K562 (cell line): ENCODE results near the gene ACAP2. TPM values are rescaled to one million over a fixed set of nuclear protein-coding genes. Genes with fewer than 3 reads are reported as not detected.

Source experiments
- ARID3A ChIP-seq: IDR thresholded peaks from 2 replicates; pipeline ENCODE4 v1.6.1; 2012; ENCODE audit warnings: low read depth, low read length, improper control_type of control experiment, borderline replicate concordance
- BCL6 ChIP-seq: fragments of 250-450 bp; sonication (Bioruptor Pico); IDR thresholded peaks from 2 replicates; pipeline ENCODE4 v1.4.0; 2020
- BMI1 ChIP-seq: fragments of 150-350 bp; IDR thresholded peaks from 2 replicates; pipeline ENCODE4 v1.6.1; 2014; ENCODE audit warnings: low read length
- DMBX1 ChIP-seq: fragments of 250-450 bp; sonication (Bioruptor Pico); IDR thresholded peaks from 2 replicates; pipeline ENCODE4 v1.8.0; 2022; ENCODE audit warnings: inconsistent platforms, mild to moderate bottlenecking, moderate library complexity, borderline replicate concordance
- GATAD2B ChIP-seq: fragments of 450-650 bp; IDR thresholded peaks from 2 replicates; pipeline ENCODE4 v1.6.1; 2017; ENCODE audit warnings: mild to moderate bottlenecking, borderline replicate concordance
- IFI16 ChIP-seq: fragments of 250-450 bp; sonication (Bioruptor Pico); IDR thresholded peaks from 2 replicates; pipeline ENCODE4 v2.1.2; 2022; ENCODE audit warnings: mild to moderate bottlenecking, inconsistent platforms
- KHSRP ChIP-seq: fragments of 450-650 bp; IDR thresholded peaks from 2 replicates; pipeline ENCODE4 v1.6.1; 2017
- NELFE ChIP-seq: IDR thresholded peaks from 2 replicates; pipeline ENCODE4 v1.6.1; 2011; ENCODE audit warnings: mild to moderate bottlenecking; ENCODE audit not compliant: insufficient read depth, insufficient read length
- NUFIP1 ChIP-seq: fragments of 450-650 bp; IDR thresholded peaks from 2 replicates; pipeline ENCODE4 v1.6.1; 2018; ENCODE audit not compliant: partially characterized antibody
- PCBP2 ChIP-seq: fragments of 200-400 bp; formaldehyde crosslinking; IDR thresholded peaks from 2 replicates; pipeline ENCODE4 v1.6.1; 2018; ENCODE audit warnings: low read length, low read depth, mild to moderate bottlenecking, moderate library complexity; ENCODE audit not compliant: poor library complexity, severe bottlenecking
- PURB ChIP-seq: sonication (generic); formaldehyde crosslinking; IDR thresholded peaks from 2 replicates; pipeline ENCODE4 v1.9.0; 2021; ENCODE audit warnings: low read depth, mild to moderate bottlenecking, missing genetic modification reagents
- TBP ChIP-seq: optimal IDR thresholded peaks from 2 replicates; pipeline ENCODE3; 2011; ENCODE audit warnings: low read depth, low read length, improper control_type of control experiment
- ZNF217 ChIP-seq: sonication (generic); formaldehyde crosslinking; IDR thresholded peaks from 2 replicates; pipeline ENCODE4 v1.8.0; 2022; ENCODE audit warnings: mild to moderate bottlenecking, missing genetic modification reagents
- ZNF3 ChIP-seq: fragments of 250-450 bp; sonication (Bioruptor Pico); IDR thresholded peaks from 2 replicates; pipeline ENCODE4 v1.5.0; 2021; ENCODE audit warnings: mild to moderate bottlenecking, moderate library complexity
- polyA plus RNA-seq, 8 experiments: library from polyadenylated mRNA; depleted of rRNA in 4 of 8; stranded (reverse) in 5 of 8; unstranded in 3 of 8; fragments of >200 nt; fragmentation: Nextera tagmentation in 2 of 8; fragmentation: Illumina TruSeq in 1 of 8; extraction: Ambion mirVana in 2 of 8; extraction: Trizol in 1 of 8; gene quantifications; 2 replicates each; pipeline versions ENCODE4 v1.2.1 to v1.2.3, GENCODE V29; 2011 to 2014; ENCODE audit warnings: inconsistent platforms in 1 of 8, missing spikeins in 1 of 8
- total RNA-seq, 7 experiments: library from RNA; depleted of rRNA in 6 of 7; stranded (reverse); fragments of >200 nt in 6 of 7; fragmentation: Illumina TruSeq in 2 of 7; extraction: Trizol in 2 of 7; gene quantifications; 2 replicates each; pipeline versions ENCODE4 v1.2.1 to v1.2.3, GENCODE V29; 2011 to 2021; ENCODE audit warnings: low replicate concordance in 1 of 7
- TF ChIP-seq, protein P1 (sequence below): fragments of 450-650 bp; IDR thresholded peaks from one replicate; pipeline ENCODE4 v1.6.1; 2018; ENCODE audit warnings: mild to moderate bottlenecking, moderate library complexity; ENCODE audit not compliant: partially characterized antibody
- TF ChIP-seq, protein P2 (sequence below): sonication (generic); formaldehyde crosslinking; IDR thresholded peaks from 2 replicates; pipeline ENCODE4 v1.8.0; 2023; ENCODE audit warnings: missing genetic modification reagents, mild to moderate bottlenecking, borderline replicate concordance
- TF ChIP-seq, protein P3 (sequence below), 2 experiments: fragments of 450-650 bp; IDR thresholded peaks; 2 replicates each; pipeline ENCODE4 v1.6.1; 2016
- TF ChIP-seq, protein P4 (sequence below): fragments of 450-650 bp; IDR thresholded peaks from 2 replicates; pipeline ENCODE4 v1.6.1; 2016

ACAP2 gene
- total and polyA plus RNA-seq, 9 of the 15 experiments (the other 6 are each of a cell fraction or from before 2014, with no cell fraction given), result 10.6 to 52.7 (median 34.4) TPM

DNA sequence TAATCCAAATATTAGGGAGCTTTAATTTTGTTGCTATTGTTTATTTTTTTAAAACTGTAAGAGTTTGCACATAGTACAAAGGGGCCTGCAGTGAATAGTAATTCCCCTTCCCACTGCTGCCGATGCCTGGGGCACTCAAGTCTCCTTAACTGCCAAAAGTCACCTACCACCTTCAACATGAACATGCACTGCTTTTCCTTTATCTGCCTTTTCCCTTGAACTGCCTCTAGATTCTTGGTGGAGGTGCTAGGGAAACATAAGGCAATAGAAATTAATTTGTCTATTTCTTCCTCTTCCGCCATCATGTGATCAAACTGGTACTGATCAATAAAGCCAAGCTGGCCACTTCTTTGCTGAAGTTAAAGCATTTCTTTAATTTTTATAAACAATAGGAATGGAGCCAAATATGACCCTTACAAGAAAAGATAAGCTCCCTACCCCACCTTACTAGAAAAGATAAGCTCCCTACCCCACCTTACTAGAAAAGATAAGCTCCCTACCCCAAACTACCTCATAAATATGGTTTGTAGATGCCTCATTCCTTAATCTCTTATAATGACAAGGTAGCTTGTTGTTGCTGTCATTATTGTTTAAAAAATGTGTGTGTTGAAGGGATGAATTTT is 17.4 kb upstream of the ACAP2 start (continued):
- TF ChIP-seq, protein P1, sequence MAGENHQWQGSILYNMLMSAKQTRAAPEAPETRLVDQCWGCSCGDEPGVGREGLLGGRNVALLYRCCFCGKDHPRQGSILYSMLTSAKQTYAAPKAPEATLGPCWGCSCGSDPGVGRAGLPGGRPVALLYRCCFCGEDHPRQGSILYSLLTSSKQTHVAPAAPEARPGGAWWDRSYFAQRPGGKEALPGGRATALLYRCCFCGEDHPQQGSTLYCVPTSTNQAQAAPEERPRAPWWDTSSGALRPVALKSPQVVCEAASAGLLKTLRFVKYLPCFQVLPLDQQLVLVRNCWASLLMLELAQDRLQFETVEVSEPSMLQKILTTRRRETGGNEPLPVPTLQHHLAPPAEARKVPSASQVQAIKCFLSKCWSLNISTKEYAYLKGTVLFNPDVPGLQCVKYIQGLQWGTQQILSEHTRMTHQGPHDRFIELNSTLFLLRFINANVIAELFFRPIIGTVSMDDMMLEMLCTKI, result no peak
- TF ChIP-seq ARID3A (no peak), GATAD2B (peak; percentile 59; the same call in 1 of the 2 replicates), PCBP2 (no peak), KHSRP (0 out of 2 replicates have a peak, but pooled peaks have one; percentile 44), IFI16 (CRISPR knock-in tag) (no peak), TBP (no peak), NUFIP1 (no peak), NELFE (no peak), ZNF3 (CRISPR knock-in tag) (no peak), BMI1 (no peak), ZNF217 (CRISPR knock-in tag) (no peak), BCL6 (no peak), DMBX1 (CRISPR knock-in tag) (no peak), PURB (CRISPR knock-in tag) (no peak)
- TF ChIP-seq, protein P2, sequence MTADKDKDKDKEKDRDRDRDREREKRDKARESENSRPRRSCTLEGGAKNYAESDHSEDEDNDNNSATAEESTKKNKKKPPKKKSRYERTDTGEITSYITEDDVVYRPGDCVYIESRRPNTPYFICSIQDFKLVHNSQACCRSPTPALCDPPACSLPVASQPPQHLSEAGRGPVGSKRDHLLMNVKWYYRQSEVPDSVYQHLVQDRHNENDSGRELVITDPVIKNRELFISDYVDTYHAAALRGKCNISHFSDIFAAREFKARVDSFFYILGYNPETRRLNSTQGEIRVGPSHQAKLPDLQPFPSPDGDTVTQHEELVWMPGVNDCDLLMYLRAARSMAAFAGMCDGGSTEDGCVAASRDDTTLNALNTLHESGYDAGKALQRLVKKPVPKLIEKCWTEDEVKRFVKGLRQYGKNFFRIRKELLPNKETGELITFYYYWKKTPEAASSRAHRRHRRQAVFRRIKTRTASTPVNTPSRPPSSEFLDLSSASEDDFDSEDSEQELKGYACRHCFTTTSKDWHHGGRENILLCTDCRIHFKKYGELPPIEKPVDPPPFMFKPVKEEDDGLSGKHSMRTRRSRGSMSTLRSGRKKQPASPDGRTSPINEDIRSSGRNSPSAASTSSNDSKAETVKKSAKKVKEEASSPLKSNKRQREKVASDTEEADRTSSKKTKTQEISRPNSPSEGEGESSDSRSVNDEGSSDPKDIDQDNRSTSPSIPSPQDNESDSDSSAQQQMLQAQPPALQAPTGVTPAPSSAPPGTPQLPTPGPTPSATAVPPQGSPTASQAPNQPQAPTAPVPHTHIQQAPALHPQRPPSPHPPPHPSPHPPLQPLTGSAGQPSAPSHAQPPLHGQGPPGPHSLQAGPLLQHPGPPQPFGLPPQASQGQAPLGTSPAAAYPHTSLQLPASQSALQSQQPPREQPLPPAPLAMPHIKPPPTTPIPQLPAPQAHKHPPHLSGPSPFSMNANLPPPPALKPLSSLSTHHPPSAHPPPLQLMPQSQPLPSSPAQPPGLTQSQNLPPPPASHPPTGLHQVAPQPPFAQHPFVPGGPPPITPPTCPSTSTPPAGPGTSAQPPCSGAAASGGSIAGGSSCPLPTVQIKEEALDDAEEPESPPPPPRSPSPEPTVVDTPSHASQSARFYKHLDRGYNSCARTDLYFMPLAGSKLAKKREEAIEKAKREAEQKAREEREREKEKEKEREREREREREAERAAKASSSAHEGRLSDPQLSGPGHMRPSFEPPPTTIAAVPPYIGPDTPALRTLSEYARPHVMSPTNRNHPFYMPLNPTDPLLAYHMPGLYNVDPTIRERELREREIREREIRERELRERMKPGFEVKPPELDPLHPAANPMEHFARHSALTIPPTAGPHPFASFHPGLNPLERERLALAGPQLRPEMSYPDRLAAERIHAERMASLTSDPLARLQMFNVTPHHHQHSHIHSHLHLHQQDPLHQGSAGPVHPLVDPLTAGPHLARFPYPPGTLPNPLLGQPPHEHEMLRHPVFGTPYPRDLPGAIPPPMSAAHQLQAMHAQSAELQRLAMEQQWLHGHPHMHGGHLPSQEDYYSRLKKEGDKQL, result no peak
- TF ChIP-seq, protein P3, sequence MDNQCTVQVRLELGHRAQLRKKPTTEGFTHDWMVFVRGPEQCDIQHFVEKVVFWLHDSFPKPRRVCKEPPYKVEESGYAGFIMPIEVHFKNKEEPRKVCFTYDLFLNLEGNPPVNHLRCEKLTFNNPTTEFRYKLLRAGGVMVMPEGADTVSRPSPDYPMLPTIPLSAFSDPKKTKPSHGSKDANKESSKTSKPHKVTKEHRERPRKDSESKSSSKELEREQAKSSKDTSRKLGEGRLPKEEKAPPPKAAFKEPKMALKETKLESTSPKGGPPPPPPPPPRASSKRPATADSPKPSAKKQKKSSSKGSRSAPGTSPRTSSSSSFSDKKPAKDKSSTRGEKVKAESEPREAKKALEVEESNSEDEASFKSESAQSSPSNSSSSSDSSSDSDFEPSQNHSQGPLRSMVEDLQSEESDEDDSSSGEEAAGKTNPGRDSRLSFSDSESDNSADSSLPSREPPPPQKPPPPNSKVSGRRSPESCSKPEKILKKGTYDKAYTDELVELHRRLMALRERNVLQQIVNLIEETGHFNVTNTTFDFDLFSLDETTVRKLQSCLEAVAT (IDR thresholded peaks at IDR 0.05), result no peak
- TF ChIP-seq, protein P4, sequence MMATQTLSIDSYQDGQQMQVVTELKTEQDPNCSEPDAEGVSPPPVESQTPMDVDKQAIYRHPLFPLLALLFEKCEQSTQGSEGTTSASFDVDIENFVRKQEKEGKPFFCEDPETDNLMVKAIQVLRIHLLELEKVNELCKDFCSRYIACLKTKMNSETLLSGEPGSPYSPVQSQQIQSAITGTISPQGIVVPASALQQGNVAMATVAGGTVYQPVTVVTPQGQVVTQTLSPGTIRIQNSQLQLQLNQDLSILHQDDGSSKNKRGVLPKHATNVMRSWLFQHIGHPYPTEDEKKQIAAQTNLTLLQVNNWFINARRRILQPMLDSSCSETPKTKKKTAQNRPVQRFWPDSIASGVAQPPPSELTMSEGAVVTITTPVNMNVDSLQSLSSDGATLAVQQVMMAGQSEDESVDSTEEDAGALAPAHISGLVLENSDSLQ, result 0 out of 2 replicates have a peak, but pooled peaks have one; percentile 7
